OCI-LY7 (cell line): ENCODE results near the gene EIF5AL1. TPM values are rescaled to one million over a fixed set of nuclear protein-coding genes. Genes with fewer than 3 reads are reported as not detected.

Experiments
- BruUV-seq: library from RNA; stranded (reverse); fragments of 400-500 nt; replicated peaks from 2 replicates; lab custom pipeline; 2021; lab: Mats Ljungman, UMichigan
- CTCF ChIA-PET: fragments of 300-600 bp; sonication (Branson Sonifier 250); formaldehyde crosslinking; loops from one replicate; lab custom pipeline; 2022; ENCODE audit warnings: antibody characterized with exemption; ENCODE audit not compliant: unreplicated experiment; lab: Charles Lee
- POLR2A ChIA-PET: fragments of 300-600 bp; sonication (Branson Sonifier 250); formaldehyde crosslinking; loops from one replicate; lab custom pipeline; 2022; ENCODE audit warnings: antibody characterized with exemption; lab: Charles Lee
- DNase-seq: peaks from one replicate; pipeline ENCODE4 v3.0.0-alpha.2; 2015; ENCODE audit warnings: low spot score
- H2AFZ ChIP-seq: fragments of 200-600 bp; sonication (generic), shearing (Covaris generic); 2 replicates; pipeline ENCODE4 v1.6.1; 2014; ENCODE audit warnings: mild to moderate bottlenecking, antibody characterized with exemption, low read length, moderate library complexity
- H3K27ac ChIP-seq: fragments of 200-600 bp; sonication (generic); 2 replicates; pipeline ENCODE4 v1.5.1; 2014; ENCODE audit warnings: mixed run types, low read depth, mild to moderate bottlenecking, moderate library complexity, low read length, inconsistent platforms; ENCODE audit not compliant: poor library complexity, severe bottlenecking
- H3K36me3 ChIP-seq: fragments of 200-600 bp; sonication (generic); 2 replicates; pipeline ENCODE4 v1.6.1; 2014; ENCODE audit warnings: mild to moderate bottlenecking, antibody characterized with exemption, low read length, moderate library complexity, mixed read lengths; ENCODE audit not compliant: insufficient read depth
- H3K4me1 ChIP-seq: fragments of 200-600 bp; sonication (generic); 2 replicates; pipeline ENCODE4 v1.5.1; 2014; ENCODE audit warnings: mild to moderate bottlenecking, low read length; ENCODE audit not compliant: insufficient read depth, poor library complexity, severe bottlenecking
- H3K4me2 ChIP-seq: fragments of 200-600 bp; sonication (generic); 2 replicates; pipeline ENCODE4 v1.6.1; 2014; ENCODE audit warnings: mild to moderate bottlenecking, low read length
- H3K4me3 ChIP-seq: fragments of 200-600 bp; sonication (generic); 2 replicates; pipeline ENCODE4 v1.5.1; 2014; ENCODE audit warnings: mild to moderate bottlenecking, low read depth, low read length; ENCODE audit not compliant: poor library complexity, severe bottlenecking
- H3K79me2 ChIP-seq: fragments of 200-600 bp; sonication (generic); 2 replicates; pipeline ENCODE4 v1.6.1; 2016; ENCODE audit warnings: low read depth, mild to moderate bottlenecking, low read length, moderate library complexity, mixed read lengths; ENCODE audit not compliant: insufficient read depth
- H3K9me2 ChIP-seq: fragments of 200-600 bp; sonication (generic); 2 replicates; pipeline ENCODE4 v1.6.1; 2016; ENCODE audit warnings: mild to moderate bottlenecking, low read length, mixed read lengths; ENCODE audit not compliant: insufficient read depth
- H3K9me3 ChIP-seq: fragments of 200-600 bp; sonication (generic); 2 replicates; pipeline ENCODE4 v1.6.1; 2014; ENCODE audit warnings: mild to moderate bottlenecking, mixed run types, low read length, mixed read lengths
- H4K20me1 ChIP-seq: fragments of 200-600 bp; sonication (generic); 2 replicates; pipeline ENCODE4 v1.6.1; 2014; ENCODE audit warnings: mild to moderate bottlenecking, antibody characterized with exemption, low read length, moderate library complexity, mixed read lengths; ENCODE audit not compliant: insufficient read depth
- EZH2phosphoT487 ChIP-seq: fragments of 200-600 bp; sonication (generic); IDR thresholded peaks from 2 replicates; pipeline ENCODE4 v1.6.1; 2018; ENCODE audit warnings: low read depth, borderline replicate concordance, mild to moderate bottlenecking, mixed run types, antibody characterized with exemption, low read length, moderate library complexity, mixed read lengths
- intact Hi-C: fragments of 100-400 bp; cut with micrococcal nuclease; formaldehyde crosslinking; loops from one replicate; pipeline ENCODE4 v1.10.0; 2022; ENCODE audit not compliant: unreplicated experiment
- total RNA-seq, 2 experiments: library from RNA; depleted of rRNA in 1 of 2; stranded (reverse); fragments of >200 nt in 1 of 2; shearing (Covaris generic) in 1 of 2; gene quantifications; 2 replicates each; pipeline ENCODE4 v1.2.3, GENCODE V29; 2014 to 2022
- TF ChIP-seq, protein P1 (sequence below): fragments of 200-600 bp; sonication (generic); conservative IDR thresholded peaks from 2 replicates; pipeline ENCODE4 v1.5.1; 2014; ENCODE audit warnings: mild to moderate bottlenecking, antibody characterized with exemption, low read length, moderate library complexity, mixed read lengths

EIF5AL1 gene
- total RNA-seq, 2 experiments from 2014 or later: 0.38 to 1.5 TPM

DNA sequence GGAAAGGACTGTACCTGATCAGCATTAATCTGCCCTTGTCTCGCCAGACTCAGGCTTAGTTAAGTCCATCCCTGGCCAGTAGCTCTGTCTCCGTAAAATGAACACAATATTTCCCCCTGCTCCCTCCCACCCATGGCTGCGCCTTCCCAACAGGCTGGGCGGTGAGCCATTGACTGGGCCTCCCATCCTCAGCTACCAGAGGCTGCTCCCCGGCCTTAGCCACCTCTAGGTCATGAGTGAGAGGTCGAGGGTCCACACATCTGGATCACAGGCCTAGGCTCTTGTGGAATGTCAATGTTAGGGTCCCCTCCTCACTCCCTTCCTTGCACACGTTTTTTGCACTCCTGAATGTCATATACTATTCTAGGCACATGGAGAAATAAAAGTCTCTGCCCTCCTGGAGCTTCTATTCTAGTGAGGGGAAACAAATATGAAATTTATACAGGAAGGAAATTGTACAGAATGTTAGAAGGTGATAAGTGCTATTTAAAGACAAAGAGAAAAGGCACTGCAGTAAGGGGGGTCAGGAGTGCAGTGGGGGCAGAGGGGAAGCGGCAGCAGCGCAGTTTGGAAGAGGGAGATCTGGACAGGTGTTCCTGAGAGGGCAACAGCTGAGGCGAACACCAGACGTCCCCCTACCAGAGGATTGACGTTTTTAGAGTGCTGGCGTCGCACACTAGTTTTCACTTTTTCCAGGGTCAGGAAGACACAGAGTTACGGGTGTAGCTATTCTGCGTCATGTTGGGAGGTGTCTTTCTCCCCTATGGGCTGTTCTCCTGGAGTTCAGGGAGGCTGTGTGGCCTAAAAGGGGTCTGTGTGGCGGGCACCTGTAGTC lies 17.2 kb upstream of the EIF5AL1 start:
- Histone ChIP-seq H3K36me3 (no peaks in the 10 kb centered on the region), H3K4me1 (no peaks in the 10 kb centered on the region), H2AFZ (no peak overlapping the region), H4K20me1 (no peaks in the 10 kb centered on the region), H3K9me3 (no peaks in the 10 kb centered on the region), H3K4me2 (no peak overlapping the region), H3K4me3 (no peak overlapping the region), H3K9me2 (no peaks in the 10 kb centered on the region), H3K79me2 (no peaks in the 10 kb centered on the region), H3K27ac (no peak overlapping the region)
- BruUV-seq: no TSS peak
- no peak for DNase-seq
- intact Hi-C loops: no loop called here
- CTCF ChIA-PET: no interaction called here
- TF ChIP-seq, protein P1, sequence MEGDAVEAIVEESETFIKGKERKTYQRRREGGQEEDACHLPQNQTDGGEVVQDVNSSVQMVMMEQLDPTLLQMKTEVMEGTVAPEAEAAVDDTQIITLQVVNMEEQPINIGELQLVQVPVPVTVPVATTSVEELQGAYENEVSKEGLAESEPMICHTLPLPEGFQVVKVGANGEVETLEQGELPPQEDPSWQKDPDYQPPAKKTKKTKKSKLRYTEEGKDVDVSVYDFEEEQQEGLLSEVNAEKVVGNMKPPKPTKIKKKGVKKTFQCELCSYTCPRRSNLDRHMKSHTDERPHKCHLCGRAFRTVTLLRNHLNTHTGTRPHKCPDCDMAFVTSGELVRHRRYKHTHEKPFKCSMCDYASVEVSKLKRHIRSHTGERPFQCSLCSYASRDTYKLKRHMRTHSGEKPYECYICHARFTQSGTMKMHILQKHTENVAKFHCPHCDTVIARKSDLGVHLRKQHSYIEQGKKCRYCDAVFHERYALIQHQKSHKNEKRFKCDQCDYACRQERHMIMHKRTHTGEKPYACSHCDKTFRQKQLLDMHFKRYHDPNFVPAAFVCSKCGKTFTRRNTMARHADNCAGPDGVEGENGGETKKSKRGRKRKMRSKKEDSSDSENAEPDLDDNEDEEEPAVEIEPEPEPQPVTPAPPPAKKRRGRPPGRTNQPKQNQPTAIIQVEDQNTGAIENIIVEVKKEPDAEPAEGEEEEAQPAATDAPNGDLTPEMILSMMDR: no peak
- TF ChIP-seq EZH2phosphoT487: no peak
- POLR2A ChIA-PET: interaction anchor here (0.7 to 1.7 kb wide), 2 partner anchors 21 to 23 kb away, joined by 4 read pairs; no protein-coding TSS in a partner anchor

DNA sequence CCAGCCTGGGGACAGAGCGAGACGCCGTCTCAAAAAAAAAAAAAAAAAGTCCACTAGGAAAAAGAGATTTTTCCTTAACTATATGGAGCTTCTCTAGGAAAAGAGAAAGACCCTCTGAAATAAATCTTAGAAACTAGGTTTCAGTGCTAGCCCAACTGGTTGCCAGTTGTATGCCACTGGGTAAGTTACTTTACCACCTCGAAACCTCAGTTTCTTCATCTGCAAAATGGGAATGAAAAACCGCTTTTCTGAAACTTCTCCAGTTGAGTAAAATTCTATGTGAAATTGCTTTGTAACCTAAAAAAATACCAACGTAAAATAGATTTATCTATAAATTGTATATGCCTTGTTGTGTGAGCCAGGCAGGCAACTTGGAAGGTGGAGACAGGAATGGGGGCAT lies 16.5 kb upstream of the EIF5AL1 start:
- ChIA-PET POLR2A (interaction anchor here (0.7 kb wide), 1 partner anchor 22 kb away, joined by 4 read pairs; no protein-coding TSS in a partner anchor), CTCF (no interaction called here)
- H4K20me1 ChIP-seq: no peaks in the 10 kb centered on the region
- no peak overlapping the region for H3K4me2 ChIP-seq
- H3K27ac ChIP-seq: no peak overlapping the region
- no peak for TF ChIP-seq EZH2phosphoT487
- TF ChIP-seq, protein P1: no peak
- H3K9me2 ChIP-seq: no peaks in the 10 kb centered on the region
- no peaks in the 10 kb centered on the region for H3K79me2 ChIP-seq
- H3K36me3 ChIP-seq: no peaks in the 10 kb centered on the region
- no peaks in the 10 kb centered on the region for H3K9me3 ChIP-seq
- no peak overlapping the region for H2AFZ ChIP-seq
- no TSS peak for BruUV-seq
- no peak overlapping the region for H3K4me3 ChIP-seq
- H3K4me1 ChIP-seq: no peaks in the 10 kb centered on the region
- DNase-seq: no peak
- intact Hi-C loops: no loop called here

DNA sequence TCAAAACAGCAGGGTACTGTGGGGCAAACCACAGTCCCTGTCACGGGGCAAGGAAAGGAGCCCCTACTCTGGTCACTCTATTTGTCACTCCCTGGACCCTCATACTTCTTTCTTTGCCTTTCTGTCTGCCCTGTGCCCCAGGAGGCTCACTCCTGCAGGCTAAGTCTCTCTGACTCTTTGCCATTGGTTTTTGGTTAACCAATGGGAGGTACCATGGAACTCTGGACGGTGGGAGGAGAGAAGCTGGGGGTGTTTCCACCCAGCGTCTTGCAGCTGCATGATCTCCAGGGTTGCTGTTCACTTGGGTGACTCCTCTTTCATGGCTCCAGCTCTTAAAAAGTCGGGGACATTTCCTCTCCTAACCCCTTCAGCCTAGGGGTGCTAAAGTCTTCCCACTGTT lies 15.4 kb upstream of the EIF5AL1 start:
- no peaks in the 10 kb centered on the region for H3K9me2 ChIP-seq
- TF ChIP-seq EZH2phosphoT487: no peak
- TF ChIP-seq, protein P1: no peak
- no peaks in the 10 kb centered on the region for H3K9me3 ChIP-seq
- no peak overlapping the region for H3K27ac ChIP-seq
- no peak overlapping the region for H3K4me3 ChIP-seq
- ChIA-PET POLR2A (no interaction called here), CTCF (no interaction called here)
- no peak overlapping the region for H3K4me2 ChIP-seq
- intact Hi-C loops: no loop called here
- no TSS peak for BruUV-seq
- no peaks in the 10 kb centered on the region for H3K79me2 ChIP-seq
- DNase-seq: no peak
- no peak overlapping the region for H2AFZ ChIP-seq
- H3K4me1 ChIP-seq: no peaks in the 10 kb centered on the region
- no peaks in the 10 kb centered on the region for H4K20me1 ChIP-seq
- H3K36me3 ChIP-seq: no peaks in the 10 kb centered on the region
